Glomerular visceral epithelial cell (primary cell): Measurements from ENCODE around the gene JCHAIN.
A peak's percentile ranks its signal among the peaks of the same experiment; 100 is the strongest.
"Not testable (repeated sequence)": the region's sequence is repeated elsewhere in the genome, so short reads cannot be mapped to it uniquely, and the experiment has no call there.

Experiments used
- DNase-seq: peaks from one replicate; pipeline ENCODE4 v3.0.0-alpha.2; 2016; ENCODE audit errors: extremely low spot score

The JCHAIN gene

GRCh38 chr4:70666369-70666768, at the start of gene JCHAIN:
Gene JCHAIN (minus strand): TSS chr4:70666508. CDS start chr4:70666490, 18 bp downstream.
- DNase-seq, result no peak

- DNase-seq, result peak; percentile 82
Measured at GRCh38 chr4:70715097-70715496, 48.8 kb upstream of the JCHAIN start.

- DNase-seq, result peak; percentile 45
Measured at GRCh38 chr4:70714079-70714887, 48.0 kb upstream of the JCHAIN start.

- peak; percentile 7 for DNase-seq
Measured at GRCh38 chr4:70713453-70714078, 47.3 kb upstream of the JCHAIN start.

DNA sequence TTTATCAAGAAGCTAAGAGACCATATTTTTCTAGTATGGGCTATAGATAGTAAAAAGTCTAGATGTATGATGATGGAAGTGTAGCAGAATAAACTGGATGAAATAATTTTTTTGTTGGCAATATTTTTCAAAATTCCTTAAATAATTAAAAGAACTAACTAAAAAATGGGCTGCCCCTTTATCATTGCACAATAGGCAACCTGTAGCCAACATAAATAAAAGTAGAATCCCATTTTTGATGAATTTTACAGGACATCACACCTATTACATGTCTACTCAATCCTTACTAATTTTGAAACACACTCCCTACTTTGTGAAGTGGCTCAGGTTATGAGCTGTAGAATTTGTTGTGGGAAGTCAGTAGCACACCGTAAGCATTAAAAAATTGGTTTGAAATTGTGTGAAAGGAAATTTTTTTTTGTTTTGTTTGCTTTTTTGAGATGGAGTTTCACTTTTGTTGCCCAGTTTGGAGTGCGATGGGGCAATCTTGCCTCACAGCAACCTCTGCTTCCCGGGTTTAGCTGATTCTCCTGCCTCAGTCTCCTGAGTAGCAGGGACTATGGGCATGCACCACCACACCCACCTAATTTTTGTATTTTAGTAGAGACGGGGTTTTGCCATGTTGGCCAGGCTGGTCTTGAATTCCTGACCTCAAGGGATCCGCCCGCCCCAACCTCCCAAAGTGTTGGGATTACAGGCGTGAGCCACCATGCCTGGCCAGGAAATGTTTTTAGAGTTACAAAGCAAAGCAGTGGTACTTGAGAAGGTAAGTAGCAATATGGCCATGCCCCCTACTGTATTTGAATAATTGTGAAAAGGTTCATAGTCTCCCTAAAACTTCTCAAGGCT, 46.5 kb upstream of the JCHAIN start:
- DNase-seq, result no peak

DNA sequence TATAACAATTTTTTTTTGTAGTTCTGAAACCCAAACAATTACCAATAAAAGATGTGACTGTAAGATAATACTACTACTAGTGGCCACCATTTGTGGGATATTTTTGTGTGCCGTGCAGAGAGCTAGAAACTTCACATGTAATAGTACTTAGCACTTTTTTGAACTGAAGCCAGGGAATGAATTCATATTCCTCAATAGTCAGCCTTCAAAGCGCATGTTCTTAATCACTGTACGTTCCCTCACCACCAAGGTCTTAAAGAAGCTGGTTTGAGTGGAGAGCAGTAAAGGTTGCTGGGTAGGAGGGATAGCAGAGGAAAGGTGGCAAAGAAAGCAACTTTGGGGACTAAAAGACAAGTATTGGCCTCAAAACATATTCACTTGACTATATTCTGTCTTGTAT, 45.8 kb upstream of the JCHAIN start:
- no peak for DNase-seq

- DNase-seq, result no peak
Measured at GRCh38 chr4:70711599-70711998, 45.3 kb upstream of the JCHAIN start.

GRCh38 chr4:70709611-70710205, 43.4 kb upstream of the JCHAIN start:
- DNase-seq, result peak; percentile 7

- DNase-seq, result peak; percentile 40
Measured at GRCh38 chr4:70706516-70706915, 40.2 kb upstream of the JCHAIN start.

DNA sequence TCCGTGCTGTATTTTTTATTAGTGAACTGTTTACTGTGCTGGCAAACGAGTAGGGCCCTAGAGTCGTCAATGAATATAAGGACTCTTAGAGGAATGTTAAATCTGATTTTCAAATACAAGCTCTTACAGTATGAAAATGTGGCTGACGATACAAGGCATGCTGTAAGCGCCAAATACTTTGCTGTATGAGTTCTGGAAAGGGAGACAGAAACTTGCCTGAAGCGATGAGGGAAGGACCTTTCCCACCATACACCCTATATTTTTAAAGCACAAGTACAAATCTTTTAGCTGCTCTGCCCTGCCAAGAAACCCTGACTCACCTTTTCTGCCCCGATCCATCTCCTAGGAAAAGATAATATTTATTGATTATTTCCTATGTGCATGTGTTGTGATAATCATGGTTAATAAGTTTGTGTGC, 39.7 kb upstream of the JCHAIN start:
- DNase-seq, result peak; percentile 16

- peak; percentile 79 for DNase-seq
Measured at GRCh38 chr4:70705183-70706043, 39.1 kb upstream of the JCHAIN start.

DNA sequence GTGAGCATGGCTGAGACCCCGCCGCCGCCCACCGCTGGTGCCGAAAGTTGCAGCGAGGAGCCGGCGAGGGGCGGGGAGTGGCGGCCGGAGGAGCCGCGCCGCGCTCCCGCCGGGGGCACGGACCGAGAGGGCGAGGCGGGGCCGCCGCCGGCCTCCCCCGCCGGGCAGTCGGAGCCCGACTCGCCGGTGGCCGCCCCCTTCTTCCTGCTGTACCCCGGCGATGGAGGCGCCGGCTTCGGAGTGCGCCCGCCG, 38.5 kb upstream of the JCHAIN start:
- no peak for DNase-seq

- peak; percentile 84 for DNase-seq
Measured at GRCh38 chr4:70704215-70704930, 38.1 kb upstream of the JCHAIN start.

- DNase-seq, result peak; percentile 45
Measured at GRCh38 chr4:70703619-70704214, 37.4 kb upstream of the JCHAIN start.

- not testable (repeated sequence) for DNase-seq
Measured at GRCh38 chr4:70702592-70702991, 36.3 kb upstream of the JCHAIN start.

DNA sequence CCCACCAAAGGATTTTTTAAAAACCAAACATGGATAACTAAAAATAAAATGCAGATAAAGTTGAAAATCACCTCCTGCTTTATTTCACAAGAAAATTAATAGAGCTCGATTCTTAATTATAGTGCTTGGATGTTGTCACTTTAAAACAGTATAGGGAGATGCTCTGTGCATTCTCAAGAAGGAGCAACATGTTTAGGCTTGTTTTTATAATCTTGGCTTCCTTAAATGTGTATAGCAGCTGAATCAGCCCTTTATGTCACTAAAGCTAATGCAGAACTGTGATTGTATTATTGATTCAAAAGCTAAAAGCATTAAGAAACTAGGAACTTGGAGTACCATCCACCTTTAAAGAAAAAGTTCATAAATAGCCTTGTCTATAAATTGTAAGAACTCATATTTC, 35.0 kb upstream of the JCHAIN start:
- DNase-seq, result no peak

- DNase-seq, result no peak
Measured at GRCh38 chr4:70700712-70701111, 34.4 kb upstream of the JCHAIN start.

GRCh38 chr4:70698435-70698834, 32.1 kb upstream of the JCHAIN start:
- not testable (repeated sequence) for DNase-seq

GRCh38 chr4:70694633-70695032, 28.3 kb upstream of the JCHAIN start:
- DNase-seq, result not testable (repeated sequence)

DNA sequence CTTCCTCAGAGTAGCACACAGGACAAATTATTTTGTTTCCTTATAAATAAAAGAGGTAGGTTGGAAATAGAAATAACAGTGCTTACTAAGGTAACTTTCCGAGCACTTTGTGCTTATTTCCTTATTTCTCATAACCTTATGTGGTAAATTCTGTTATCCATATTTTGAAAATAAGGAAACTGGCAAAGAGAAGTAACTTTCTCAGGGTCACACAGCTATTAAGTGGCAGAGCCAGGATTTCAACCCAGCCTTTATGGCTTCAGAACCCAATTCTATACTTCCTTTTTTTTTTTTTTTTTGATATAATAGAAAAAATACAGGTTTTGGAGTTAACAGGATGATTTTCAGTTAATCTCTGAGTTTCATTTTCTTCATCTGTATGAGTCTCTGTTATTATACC, 25.4 kb upstream of the JCHAIN start:
- no peak for DNase-seq
